GM18867 (cell line): ENCODE measurements around the gene ALPP.
"Not testable (repeated sequence)": the region's sequence is repeated elsewhere in the genome, so short reads cannot be mapped to it uniquely, and the experiment has no call there.

Source experiments
- ATAC-seq: cut with Tn5 transposase; IDR thresholded peaks from one replicate; pipeline ENCODE4 v1.9.1; 2021; ENCODE audit warnings: mild to moderate bottlenecking, moderate library complexity; ENCODE audit not compliant: unreplicated experiment

ALPP gene

GRCh38 chr2:232379610-232380590 lies 1.3 kb downstream of the ALPP start:
- ATAC-seq: not testable (repeated sequence)

- ATAC-seq: not testable (repeated sequence)
Observed at GRCh38 chr2:232381204-232382031, 2.9 kb downstream of the ALPP start.

DNA sequence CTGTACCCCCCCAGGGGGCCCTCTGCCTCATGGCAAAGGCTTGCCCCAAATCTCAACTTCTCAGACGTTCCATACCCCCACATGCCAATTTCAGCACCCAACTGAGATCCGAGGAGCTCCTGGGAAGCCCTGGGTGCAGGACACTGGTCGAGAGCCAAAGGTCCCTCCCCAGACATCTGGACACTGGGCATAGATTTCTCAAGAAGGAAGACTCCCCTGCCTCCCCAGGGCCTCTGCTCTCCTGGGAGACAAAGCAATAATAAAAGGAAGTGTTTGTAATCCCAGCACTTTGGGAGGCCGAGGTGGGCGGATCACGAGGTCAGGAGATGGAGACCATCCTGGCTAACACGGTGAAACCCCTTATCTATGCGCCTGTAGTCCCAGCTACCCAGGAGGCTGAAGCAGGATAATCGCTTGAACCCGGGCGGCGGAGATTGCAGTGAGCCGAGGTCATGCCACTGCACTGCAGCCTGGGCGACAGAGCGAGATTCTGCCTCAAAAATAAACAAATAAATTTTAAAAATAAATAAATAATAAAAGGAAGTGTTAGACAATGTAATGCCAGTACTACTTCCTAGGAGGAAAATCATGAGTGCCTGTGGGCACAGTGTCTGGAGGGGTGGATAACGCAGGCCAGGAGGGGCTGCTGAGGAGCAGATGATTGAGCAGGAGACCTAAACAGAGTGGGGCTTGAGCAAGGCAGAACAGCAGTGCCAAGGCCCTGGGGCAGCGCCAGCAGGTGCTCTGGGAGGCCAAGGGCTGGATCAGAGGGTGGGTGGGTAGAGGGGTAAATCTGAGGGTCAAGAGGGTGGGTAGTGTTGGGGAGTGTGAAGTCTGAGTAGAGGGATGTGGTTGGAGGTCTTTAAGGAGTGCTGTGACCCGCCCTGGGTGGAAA lies 4.0 kb downstream of the ALPP start:
- ATAC-seq: no peak

- no peak for ATAC-seq
Observed at GRCh38 chr2:232384466-232384865, 5.9 kb downstream of the ALPP start.

DNA sequence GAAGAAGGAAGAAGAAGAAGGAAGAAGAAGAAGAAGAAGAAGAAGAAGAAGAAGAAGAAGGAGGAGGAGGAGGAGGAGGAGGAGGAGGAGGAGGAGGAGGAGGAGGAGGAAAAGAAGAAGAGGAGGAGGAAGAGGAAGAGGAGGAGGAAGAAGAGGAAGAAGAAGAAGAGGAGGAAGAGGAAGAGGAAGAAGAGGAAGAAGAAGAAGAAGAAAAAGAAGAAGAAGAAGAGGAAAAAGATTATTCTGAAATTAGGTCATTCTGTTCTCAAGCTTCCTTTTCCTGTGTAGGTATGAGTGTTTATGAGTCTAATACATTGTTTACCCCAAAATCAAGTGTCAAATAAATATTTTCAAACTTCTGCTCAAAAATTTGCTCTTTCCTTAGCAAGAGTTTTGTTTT lies 6.5 kb downstream of the ALPP start:
- ATAC-seq: not testable (repeated sequence)

GRCh38 chr2:232385660-232386489 lies 7.3 kb downstream of the ALPP start:
- no peak for ATAC-seq

GRCh38 chr2:232386490-232386739 lies 7.9 kb downstream of the ALPP start:
- no peak for ATAC-seq

GRCh38 chr2:232386740-232387450 lies 8.3 kb downstream of the ALPP start:
- ATAC-seq: no peak

DNA sequence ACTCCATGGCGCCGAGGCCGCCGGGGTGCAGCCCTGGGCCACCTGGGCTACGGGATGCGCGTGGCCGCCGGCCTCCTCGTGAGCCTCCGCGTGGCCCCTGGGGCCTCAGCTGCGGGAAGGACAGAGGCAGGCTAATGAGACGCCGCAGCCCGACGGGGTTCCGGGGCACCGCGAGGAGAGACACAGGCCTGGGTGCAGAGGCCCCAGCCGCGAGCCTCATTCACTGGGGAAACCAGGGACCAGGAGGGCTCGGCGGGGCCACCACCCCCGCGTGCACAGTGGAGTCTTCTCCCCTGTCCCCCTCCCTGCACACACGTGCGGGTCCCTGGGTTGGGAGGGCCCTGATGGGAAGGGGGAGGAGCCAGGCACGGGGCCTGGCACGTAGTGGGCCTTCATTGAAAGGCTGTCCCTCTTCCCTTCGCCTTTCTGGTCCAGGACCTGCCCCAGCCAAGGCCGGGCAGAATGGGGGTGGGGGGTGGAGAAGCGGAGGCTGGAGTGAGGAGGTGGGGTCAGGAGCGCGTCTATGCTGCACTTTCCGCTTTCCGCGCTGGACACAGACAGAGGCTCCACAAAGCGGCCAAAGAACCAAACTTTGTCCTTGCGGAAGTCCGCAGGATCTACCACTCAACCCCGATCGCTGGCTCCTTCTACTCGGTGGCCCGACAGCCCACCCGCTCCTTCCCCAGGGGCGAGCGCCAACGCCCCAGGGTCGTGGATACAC lies 9.1 kb downstream of the ALPP start:
- no peak for ATAC-seq

DNA sequence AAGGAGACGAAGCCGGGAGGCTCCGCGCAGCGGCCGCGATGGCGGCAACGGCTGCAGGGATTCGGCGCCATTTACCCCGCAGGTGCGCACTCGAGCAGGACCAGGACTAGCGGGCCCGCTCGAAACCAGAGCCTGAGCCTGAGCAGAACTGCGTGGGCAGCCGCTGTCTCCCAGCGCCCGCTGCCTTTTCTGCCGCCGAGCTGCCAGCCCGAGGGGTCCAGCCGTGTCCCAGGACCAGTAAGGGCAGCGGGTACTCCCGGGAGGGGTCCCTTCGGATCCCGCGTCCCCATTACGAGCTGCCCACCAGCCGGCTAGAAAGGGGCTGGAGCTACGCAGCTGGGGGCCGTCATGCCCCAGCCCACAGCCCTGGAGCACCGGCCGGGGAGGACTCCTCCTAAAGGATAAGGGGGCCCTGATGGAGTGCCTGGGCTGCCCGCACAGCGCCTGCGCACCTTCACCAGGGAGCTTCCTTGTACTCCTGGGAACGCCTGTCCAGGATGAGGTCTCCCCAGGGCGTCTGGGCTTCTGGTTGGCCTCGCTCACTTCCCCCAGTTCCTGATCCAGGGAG lies 9.9 kb downstream of the ALPP start:
- no peak for ATAC-seq

GRCh38 chr2:232389327-232389726 lies 10.8 kb downstream of the ALPP start:
- ATAC-seq: no peak

DNA sequence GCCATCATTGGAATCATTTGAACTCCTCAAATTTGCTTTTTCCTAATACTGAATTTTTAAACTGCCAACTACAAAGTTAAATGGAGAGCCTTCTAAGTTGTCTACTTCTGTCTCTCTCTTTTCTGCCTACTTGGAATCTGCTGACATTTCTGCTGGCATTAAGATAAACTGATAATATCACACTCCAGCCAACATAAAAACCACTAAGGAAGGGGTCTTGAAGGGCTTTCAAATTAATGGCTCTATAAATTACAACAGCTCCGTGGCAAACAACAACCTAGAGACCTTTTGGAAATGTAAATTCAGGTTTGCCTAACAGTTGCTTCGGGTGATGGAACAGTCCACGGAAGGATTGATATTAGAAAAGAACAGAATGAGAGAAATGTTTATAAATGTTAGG lies 12.1 kb downstream of the ALPP start:
- ATAC-seq: no peak

DNA sequence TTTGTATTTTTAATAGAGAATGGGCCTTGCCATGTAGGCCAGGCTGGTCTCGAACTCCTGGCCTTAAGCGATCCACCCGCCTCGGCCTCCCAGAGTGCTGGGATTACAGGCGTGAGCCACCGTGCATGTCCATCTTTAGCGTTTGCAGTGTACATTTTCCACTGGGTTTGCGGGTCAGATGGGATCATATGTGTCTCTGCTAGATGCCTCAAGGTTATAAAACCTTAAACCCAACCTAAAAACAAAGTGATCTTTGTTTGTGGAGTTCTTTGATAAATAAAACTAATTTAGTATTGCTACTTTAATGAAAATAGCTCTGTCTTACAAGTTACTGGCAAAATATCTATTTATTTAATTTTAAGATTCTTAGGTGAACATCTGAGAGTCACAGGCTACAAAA lies 15.0 kb downstream of the ALPP start:
- ATAC-seq: no peak

- ATAC-seq: not testable (repeated sequence)
Observed at GRCh38 chr2:232394431-232394830, 15.9 kb downstream of the ALPP start.

DNA sequence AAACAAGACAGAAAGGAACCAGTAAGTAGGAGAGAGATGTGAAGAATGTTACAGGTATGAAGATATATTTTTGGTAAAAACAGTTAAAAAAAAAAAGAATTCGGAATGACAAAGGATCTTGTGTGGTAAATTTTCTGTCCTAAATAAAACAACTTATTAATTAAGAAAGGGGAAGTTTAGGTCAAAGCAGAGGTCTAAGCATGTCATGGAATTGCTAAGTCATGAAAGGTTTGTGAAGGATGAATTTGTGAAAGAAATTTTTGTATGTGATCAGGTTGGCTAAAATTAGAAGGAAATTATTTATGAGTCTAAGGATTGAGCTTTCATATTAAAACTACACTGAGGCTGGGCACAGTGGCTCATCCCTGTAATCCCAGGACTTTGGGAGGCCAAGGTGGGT lies 17.0 kb downstream of the ALPP start:
- no peak for ATAC-seq

GRCh38 chr2:232396683-232397082 lies 18.1 kb downstream of the ALPP start:
- ATAC-seq: no peak

GRCh38 chr2:232398293-232399034 lies 19.9 kb downstream of the ALPP start:
- no peak for ATAC-seq
